Uterus (tissue), 4 donors: ENCODE results near the gene SPSB3. TPM values are rescaled to one million over a fixed set of nuclear protein-coding genes. Genes with fewer than 3 reads are reported as not detected.

Experiments used
- DNase-seq, 2 donors: peaks; one replicate each; pipeline ENCODE4 v3.0.0-alpha.2; 2019 to 2020
- H3K27ac ChIP-seq, 2 donors: fragments of 200-600 bp; sonication (generic); 1 replicate in 1 of 2; 2 replicates in 1 of 2; pipeline ENCODE4 v1.5.1; 2016 to 2018
- H3K27me3 ChIP-seq, 2 donors: fragments of 200-600 bp; sonication (generic); one replicate each; pipeline ENCODE4 v1.5.1; 2018 to 2019; ENCODE audit warnings: control low read depth in 1 of 2
- H3K36me3 ChIP-seq, 2 donors: fragments of 200-600 bp; sonication (generic); one replicate each; pipeline ENCODE4 v1.5.1; 2019; ENCODE audit warnings: control low read depth in 1 of 2
- H3K4me1 ChIP-seq, 2 donors: fragments of 200-600 bp; sonication (generic); one replicate each; pipeline ENCODE4 v1.5.1; 2018 to 2019; ENCODE audit warnings: control low read depth in 1 of 2
- H3K4me3 ChIP-seq, 2 donors: fragments of 200-600 bp; sonication (generic); 1 replicate in 1 of 2; 2 replicates in 1 of 2; pipeline ENCODE4 v1.5.1; 2018 to 2019; ENCODE audit warnings: mild to moderate bottlenecking in 1 of 2
- H3K9me3 ChIP-seq, 2 donors: fragments of 200-600 bp; sonication (generic); one replicate each; pipeline ENCODE4 v1.5.1; 2019; ENCODE audit warnings: control low read depth in 1 of 2
- POLR2A ChIP-seq, 2 donors: fragments of 450-650 bp; IDR thresholded peaks; one replicate each; pipeline ENCODE4 v1.6.1; 2016; ENCODE audit warnings: antibody characterized with exemption in 2 of 2, mild to moderate bottlenecking in 1 of 2, moderate library complexity in 1 of 2
- intact Hi-C: fragments of 100-400 bp; cut with DNase I; formaldehyde crosslinking; loops from one replicate; pipeline ENCODE4 v1.15.1; 2023; ENCODE audit warnings: low total_unique reads
- total RNA-seq, 4 donors: library from RNA; depleted of rRNA in 3 of 4; stranded (reverse); fragments of >200 nt in 3 of 4; gene quantifications; one replicate each; pipeline versions ENCODE4 v1.1.0 to v1.2.4, GENCODE V29; 2014 to 2023
- TF ChIP-seq, protein P1 (sequence below), 4 experiments: fragments of 200-600 bp in 2 of 4; fragments of 450-650 bp in 2 of 4; sonication (generic) in 2 of 4; IDR thresholded peaks; one replicate each; pipeline ENCODE4 v1.5.1; 2016 to 2019; ENCODE audit warnings: antibody characterized with exemption in 4 of 4, mild to moderate bottlenecking in 2 of 4, moderate library complexity in 1 of 4
- donor health status: DM: yes; HTN: yes; CAD: no.

The SPSB3 gene
- 10 to 100 TPM; 24.8 to 67.4 (median 55.8) TPM for total RNA-seq

DNA sequence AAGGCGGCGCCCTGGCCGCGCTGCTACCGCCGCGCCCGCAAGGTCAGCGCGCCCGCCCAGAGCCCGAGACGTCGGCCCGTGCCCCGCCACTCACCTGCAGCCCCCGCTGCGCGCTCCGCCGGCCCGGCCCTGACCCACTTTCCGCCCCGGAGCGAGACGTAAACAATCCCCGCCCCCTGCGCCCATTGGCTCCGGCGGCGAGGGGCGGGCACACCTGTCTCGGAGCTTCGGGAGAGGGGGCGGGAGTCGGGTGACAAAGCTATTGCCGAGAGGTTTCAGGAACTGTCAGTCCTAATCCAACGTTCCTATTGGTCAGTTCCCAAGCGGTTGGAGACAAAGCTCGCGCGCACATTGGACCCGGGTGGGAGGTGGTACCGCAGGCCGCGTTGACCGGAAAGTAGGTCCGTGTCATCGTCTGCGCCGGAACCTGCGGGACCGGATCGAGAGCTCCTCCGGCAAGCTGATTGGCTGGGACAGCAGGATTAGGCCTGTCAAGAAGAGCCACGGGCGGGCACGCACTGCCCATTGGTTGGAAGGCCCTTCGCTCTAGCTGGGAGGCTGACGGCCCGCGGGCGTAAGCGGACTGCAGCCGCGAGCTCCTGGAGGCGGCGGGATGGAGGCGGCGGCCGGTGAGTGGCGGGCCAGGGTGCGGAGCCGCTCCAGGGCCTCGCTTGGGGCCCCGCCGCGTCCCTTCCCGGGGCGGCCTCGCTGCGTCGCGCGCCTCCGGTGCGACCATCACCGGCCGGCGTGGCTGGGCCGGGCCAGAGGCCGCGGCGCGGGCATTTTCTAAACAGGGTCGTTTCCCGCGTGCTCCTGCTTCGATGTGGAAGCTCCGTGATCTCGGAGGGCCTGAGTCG is at the start of gene SPSB3, which contains the start of gene NUBP2:
SPSB3 (minus strand) TSS at position 164 of the 857 bp plus-strand sequence. CDS start 1,088 bp downstream, outside the sequence.
NUBP2 (plus strand) TSS at position 553 of the 857 bp plus-strand sequence; CDS start at position 614, 61 bp downstream.
- H3K4me1 ChIP-seq: peaks cover 0 to 7% of the 10 kb centered on the region in 2 donors

GRCh38 chr16:1831186-1832075 is 49.1 kb upstream of the SPSB3 start:
- TF ChIP-seq, protein P1, sequence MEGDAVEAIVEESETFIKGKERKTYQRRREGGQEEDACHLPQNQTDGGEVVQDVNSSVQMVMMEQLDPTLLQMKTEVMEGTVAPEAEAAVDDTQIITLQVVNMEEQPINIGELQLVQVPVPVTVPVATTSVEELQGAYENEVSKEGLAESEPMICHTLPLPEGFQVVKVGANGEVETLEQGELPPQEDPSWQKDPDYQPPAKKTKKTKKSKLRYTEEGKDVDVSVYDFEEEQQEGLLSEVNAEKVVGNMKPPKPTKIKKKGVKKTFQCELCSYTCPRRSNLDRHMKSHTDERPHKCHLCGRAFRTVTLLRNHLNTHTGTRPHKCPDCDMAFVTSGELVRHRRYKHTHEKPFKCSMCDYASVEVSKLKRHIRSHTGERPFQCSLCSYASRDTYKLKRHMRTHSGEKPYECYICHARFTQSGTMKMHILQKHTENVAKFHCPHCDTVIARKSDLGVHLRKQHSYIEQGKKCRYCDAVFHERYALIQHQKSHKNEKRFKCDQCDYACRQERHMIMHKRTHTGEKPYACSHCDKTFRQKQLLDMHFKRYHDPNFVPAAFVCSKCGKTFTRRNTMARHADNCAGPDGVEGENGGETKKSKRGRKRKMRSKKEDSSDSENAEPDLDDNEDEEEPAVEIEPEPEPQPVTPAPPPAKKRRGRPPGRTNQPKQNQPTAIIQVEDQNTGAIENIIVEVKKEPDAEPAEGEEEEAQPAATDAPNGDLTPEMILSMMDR (IDR thresholded peaks at IDR 0.05): no peak
- TF ChIP-seq POLR2A (IDR thresholded peaks at IDR 0.05): no peak
- no peaks in the 10 kb centered on the region for H3K36me3 ChIP-seq
- no peak for DNase-seq
- H3K27ac ChIP-seq: no peak overlapping the region
- intact Hi-C loops: no loop called here
- no peaks in the 10 kb centered on the region for H3K27me3 ChIP-seq
- H3K4me1 ChIP-seq: peaks cover 0 to 3% of the 10 kb centered on the region in 2 donors
- no peaks in the 10 kb centered on the region for H3K9me3 ChIP-seq
- no peak overlapping the region for H3K4me3 ChIP-seq

More for the DNA sequence above, at the start of gene SPSB3, which contains the start of gene NUBP2:
- intact Hi-C loops: no loop called here
- Histone ChIP-seq H3K27me3 (no peaks in the 10 kb centered on the region), H3K4me3 (peak within 1 kb of the TSS; percentile 67 to 98), H3K27ac (peak within 1 kb of the TSS; percentile 80 to 87), H3K9me3 (no peaks in the 10 kb centered on the region), H3K36me3 (no peaks in the 10 kb centered on the region)
- DNase-seq: peak; percentile 99 to 100
- peak; percentile 62 to 80 for TF ChIP-seq POLR2A (IDR thresholded peaks at IDR 0.05)
- TF ChIP-seq, protein P1 (IDR thresholded peaks at IDR 0.05): peak in 1 of 4 experiments; percentile 3

DNA sequence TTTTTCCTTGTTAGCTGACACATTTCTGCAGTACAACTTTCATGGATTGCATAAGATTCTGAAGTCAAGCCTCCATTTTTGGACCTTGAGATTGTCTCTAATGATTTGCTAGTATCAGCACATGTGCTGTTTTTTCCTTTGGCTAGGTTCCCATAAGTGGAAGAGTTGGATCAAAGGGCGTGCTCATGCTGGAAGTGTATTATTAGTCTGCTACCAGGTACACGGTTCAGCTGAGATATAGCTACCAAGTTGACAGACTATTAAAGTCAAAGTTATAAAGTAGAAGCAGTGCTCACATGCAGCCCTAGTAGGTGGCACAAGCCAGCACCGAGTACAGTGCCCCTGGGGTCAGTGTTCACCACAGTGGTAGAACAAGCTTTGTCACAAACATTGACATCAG is 47.8 kb upstream of the SPSB3 start:
- no peak for DNase-seq
- Histone ChIP-seq H3K9me3 (no peaks in the 10 kb centered on the region), H3K4me3 (no peak overlapping the region), H3K36me3 (no peaks in the 10 kb centered on the region), H3K27me3 (no peaks in the 10 kb centered on the region), H3K4me1 (peaks cover 0 to 10% of the 10 kb centered on the region in 2 donors), H3K27ac (no peak overlapping the region)
- TF ChIP-seq, protein P1 (IDR thresholded peaks at IDR 0.05): no peak
- no peak for TF ChIP-seq POLR2A (IDR thresholded peaks at IDR 0.05)
- intact Hi-C loops: no loop called here

DNA sequence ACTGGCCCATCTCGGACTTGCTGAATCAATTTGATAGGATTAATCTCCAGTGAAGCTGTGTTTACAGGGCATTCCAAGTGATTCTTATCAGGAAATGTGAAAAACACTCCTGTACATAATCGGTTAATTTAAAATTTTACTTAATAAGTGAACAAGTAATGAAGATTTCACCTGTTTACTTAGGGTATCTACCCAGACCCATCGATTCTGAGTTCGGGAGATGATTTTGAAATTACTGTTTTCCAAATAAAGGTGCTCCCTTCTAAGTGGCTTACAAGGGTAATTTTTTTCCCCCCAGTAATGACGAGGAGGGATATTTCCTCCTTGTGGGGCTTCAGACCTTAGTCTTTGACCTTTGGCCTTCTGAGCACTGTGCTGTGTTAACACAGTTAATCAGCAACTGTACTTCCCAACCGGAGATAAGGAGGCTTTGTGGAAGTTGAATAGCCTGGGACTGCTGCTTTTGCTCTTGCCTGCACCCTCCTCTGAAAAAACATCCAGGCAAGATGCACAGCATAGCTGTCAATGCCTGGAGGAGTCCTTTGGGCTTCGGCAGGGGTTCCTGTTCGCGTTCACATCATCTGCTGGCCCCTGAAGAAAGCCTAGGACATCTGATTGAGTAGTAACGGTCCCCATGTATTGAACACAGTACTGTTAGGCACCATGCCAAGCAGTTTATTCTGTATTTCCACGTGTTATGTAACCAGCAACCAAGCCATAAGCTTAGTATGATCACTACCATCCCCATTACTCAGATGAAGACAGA is 46.5 kb upstream of the SPSB3 start:
- H3K27ac ChIP-seq: no peak overlapping the region
- intact Hi-C loops: no loop called here
- no peak overlapping the region for H3K4me3 ChIP-seq
- no peak for DNase-seq
- H3K36me3 ChIP-seq: no peaks in the 10 kb centered on the region
- peaks cover 0 to 12% of the 10 kb centered on the region in 2 donors for H3K4me1 ChIP-seq
- H3K9me3 ChIP-seq: no peaks in the 10 kb centered on the region
- TF ChIP-seq POLR2A (IDR thresholded peaks at IDR 0.05): no peak
- TF ChIP-seq, protein P1 (IDR thresholded peaks at IDR 0.05): no peak
- no peaks in the 10 kb centered on the region for H3K27me3 ChIP-seq
